ENCODE results near the gene PALLD.

The PALLD gene

GRCh38 chr4:168679397-168679796 is 182.5 kb downstream of the PALLD start:
- no peak for TF ChIP-seq EZH2 (optimal IDR thresholded peaks at IDR 0.05; ENCODE audit: low read depth, low read length)
- no peak for TF ChIP-seq CTCF (IDR thresholded peaks at IDR 0.05; ENCODE audit: low read length)
- TF ChIP-seq EZH2phosphoT487 (IDR thresholded peaks at IDR 0.05; ENCODE audit: low read length): no peak
- no peaks in the 10 kb centered on the region for H3F3A ChIP-seq (ENCODE audit: insufficient read depth, low read length)
- no peak overlapping the region for H3K4me2 ChIP-seq (ENCODE audit: low read depth, low read length)
- no peaks in the 10 kb centered on the region for H3K27me3 ChIP-seq (replicated peaks; ENCODE audit: insufficient read depth, low read length)
- H4K20me1 ChIP-seq (ENCODE audit: insufficient read depth, low read length): no peaks in the 10 kb centered on the region
- H3K9ac ChIP-seq (ENCODE audit: low read length): no peak overlapping the region
- H3K36me3 ChIP-seq (replicated peaks; ENCODE audit: insufficient read depth, low read length): no peaks in the 10 kb centered on the region
- H2AFZ ChIP-seq (ENCODE audit: low read length): no peak overlapping the region
- no peak for DNase-seq
- H3K4me1 ChIP-seq (ENCODE audit: low read length): no peaks in the 10 kb centered on the region
- H3K4me3 ChIP-seq (ENCODE audit: low read length): no peak overlapping the region
- H3K79me2 ChIP-seq (ENCODE audit: low read length): no peaks in the 10 kb centered on the region
- H3K9me3 ChIP-seq (replicated peaks; ENCODE audit: insufficient read depth, low read length): no peaks in the 10 kb centered on the region
- H3K9me2 ChIP-seq (replicated peaks; ENCODE audit: insufficient read depth, low read length): no peaks in the 10 kb centered on the region
- H3K27ac ChIP-seq (ENCODE audit: low read length): no peak overlapping the region

- no peak overlapping the region for H3K9ac ChIP-seq (ENCODE audit: low read length)
- H3K4me1 ChIP-seq (ENCODE audit: low read length): no peaks in the 10 kb centered on the region
- H3K36me3 ChIP-seq (replicated peaks; ENCODE audit: insufficient read depth, low read length): no peaks in the 10 kb centered on the region
- H3K27ac ChIP-seq (ENCODE audit: low read length): no peak overlapping the region
- no peak overlapping the region for H3K4me2 ChIP-seq (ENCODE audit: low read depth, low read length)
- no peak overlapping the region for H3K4me3 ChIP-seq (ENCODE audit: low read length)
- H3K9me3 ChIP-seq (replicated peaks; ENCODE audit: insufficient read depth, low read length): no peaks in the 10 kb centered on the region
- no peaks in the 10 kb centered on the region for H3K27me3 ChIP-seq (replicated peaks; ENCODE audit: insufficient read depth, low read length)
- no peak for DNase-seq
- no peak overlapping the region for H2AFZ ChIP-seq (ENCODE audit: low read length)
- TF ChIP-seq EZH2phosphoT487 (IDR thresholded peaks at IDR 0.05; ENCODE audit: low read length) (no peak), CTCF (IDR thresholded peaks at IDR 0.05; ENCODE audit: low read length) (no peak), EZH2 (optimal IDR thresholded peaks at IDR 0.05; ENCODE audit: low read depth, low read length) (no peak)
- no peaks in the 10 kb centered on the region for H3F3A ChIP-seq (ENCODE audit: insufficient read depth, low read length)
- H3K79me2 ChIP-seq (ENCODE audit: low read length): no peaks in the 10 kb centered on the region
- H4K20me1 ChIP-seq (ENCODE audit: insufficient read depth, low read length): no peaks in the 10 kb centered on the region
- H3K9me2 ChIP-seq (replicated peaks; ENCODE audit: insufficient read depth, low read length): no peaks in the 10 kb centered on the region
These were observed 183.0 kb downstream of the PALLD start for GRCh38 chr4:168679819-168680218.

- TF ChIP-seq EZH2 (optimal IDR thresholded peaks at IDR 0.05; ENCODE audit: low read depth, low read length) (no peak), CTCF (IDR thresholded peaks at IDR 0.05; ENCODE audit: low read length) (no peak), EZH2phosphoT487 (IDR thresholded peaks at IDR 0.05; ENCODE audit: low read length) (no peak)
- Histone ChIP-seq H2AFZ (ENCODE audit: low read length) (no peak overlapping the region), H3F3A (ENCODE audit: insufficient read depth, low read length) (no peaks in the 10 kb centered on the region), H3K9me2 (replicated peaks; ENCODE audit: insufficient read depth, low read length) (no peaks in the 10 kb centered on the region), H3K27me3 (replicated peaks; ENCODE audit: insufficient read depth, low read length) (no peaks in the 10 kb centered on the region), H3K9me3 (replicated peaks; ENCODE audit: insufficient read depth, low read length) (no peaks in the 10 kb centered on the region), H3K4me2 (ENCODE audit: low read depth, low read length) (no peak overlapping the region), H4K20me1 (ENCODE audit: insufficient read depth, low read length) (no peaks in the 10 kb centered on the region), H3K79me2 (ENCODE audit: low read length) (no peaks in the 10 kb centered on the region), H3K4me1 (ENCODE audit: low read length) (no peaks in the 10 kb centered on the region), H3K9ac (ENCODE audit: low read length) (no peak overlapping the region), H3K27ac (ENCODE audit: low read length) (no peak overlapping the region), H3K36me3 (replicated peaks; ENCODE audit: insufficient read depth, low read length) (no peaks in the 10 kb centered on the region), H3K4me3 (ENCODE audit: low read length) (no peak overlapping the region)
- no peak for DNase-seq
These were observed 186.1 kb downstream of the PALLD start for GRCh38 chr4:168682898-168683500.
